Stimulated activated CD8-positive, alpha-beta memory T cell treated with anti-CD3 and anti-CD28 coated beads, Interleukin-2, amount 100 ng/mL, for 48 hours (primary cell): ENCODE measurements around the gene EPYC.
"Not testable (repeated sequence)": the region's sequence is repeated elsewhere in the genome, so short reads cannot be mapped to it uniquely, and the experiment has no call there.

Source experiments
- DNase-seq, 2 donors: peaks; one replicate each; pipeline ENCODE4 v3.0.0-alpha.2; 2020; ENCODE audit warnings: low read depth in 2 of 2

The EPYC gene

GRCh38 chr12:90990611-90991010 is 14.2 kb downstream of the EPYC start:
- no peak for DNase-seq

GRCh38 chr12:90989686-90990111 is 15.1 kb downstream of the EPYC start:
- DNase-seq, result no peak

GRCh38 chr12:90987520-90987919 is 17.3 kb downstream of the EPYC start:
- DNase-seq, result no peak

- no peak for DNase-seq
Measured at GRCh38 chr12:90987101-90987500, 17.7 kb downstream of the EPYC start.

- not testable (repeated sequence) for DNase-seq
Measured at GRCh38 chr12:90985331-90985730, 19.4 kb downstream of the EPYC start.

DNA sequence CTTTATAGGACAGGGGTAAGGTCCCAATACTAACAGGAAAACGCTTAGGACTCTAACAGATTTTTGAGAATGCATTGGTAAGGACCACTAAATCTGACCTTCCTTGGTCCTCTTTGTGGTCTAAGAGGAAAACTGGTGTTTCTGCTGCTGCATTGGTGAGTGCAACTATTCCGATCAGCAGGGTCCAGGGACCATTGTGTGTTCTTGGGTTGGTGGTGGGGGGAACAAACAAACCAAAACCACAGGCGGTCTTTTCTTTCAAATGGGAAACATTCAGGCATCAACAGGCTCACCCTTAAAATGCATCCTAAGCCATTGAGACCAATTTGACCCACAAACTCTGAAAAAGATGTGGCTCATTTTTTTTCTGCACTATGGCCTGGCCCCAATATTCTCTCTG is 20.7 kb downstream of the EPYC start:
- DNase-seq, result no peak

DNA sequence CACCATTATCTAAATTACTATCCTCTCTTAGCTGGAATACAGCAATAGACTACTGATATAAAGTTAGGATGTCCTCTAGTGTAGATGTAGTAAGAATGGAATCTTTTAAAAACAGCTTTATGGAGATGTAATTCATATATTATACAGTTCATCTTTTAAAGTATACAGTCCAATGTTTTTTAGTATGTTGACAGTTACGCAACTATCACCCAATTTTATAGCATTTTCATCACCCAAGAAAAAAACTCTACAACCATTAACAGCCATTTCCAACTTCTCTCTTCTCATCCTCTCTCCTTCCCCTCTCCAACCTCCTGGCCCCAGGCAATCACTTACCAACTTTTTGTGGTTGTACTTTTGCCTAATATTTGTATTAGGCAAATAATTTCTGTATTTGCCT is 22.6 kb downstream of the EPYC start:
- DNase-seq, result no peak

DNA sequence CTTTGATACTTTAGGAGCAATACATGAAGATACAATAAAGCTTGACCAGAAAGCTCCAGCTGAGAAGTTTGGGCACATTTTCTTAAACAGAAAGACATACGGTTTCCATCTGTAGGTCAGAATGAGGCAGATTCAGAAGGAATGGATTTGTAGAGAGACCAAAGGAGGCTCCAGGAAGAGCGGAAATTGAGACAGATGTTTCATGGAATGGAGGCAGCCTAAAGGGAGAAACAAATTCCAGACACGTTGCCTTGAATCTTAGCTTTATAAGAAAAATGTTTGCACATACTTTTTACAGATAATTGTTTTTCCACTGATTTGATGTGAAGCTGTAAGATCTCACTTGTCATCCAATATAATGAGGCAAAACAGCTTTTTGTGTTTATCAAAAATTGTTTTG is 24.8 kb downstream of the EPYC start:
- no peak for DNase-seq

DNA sequence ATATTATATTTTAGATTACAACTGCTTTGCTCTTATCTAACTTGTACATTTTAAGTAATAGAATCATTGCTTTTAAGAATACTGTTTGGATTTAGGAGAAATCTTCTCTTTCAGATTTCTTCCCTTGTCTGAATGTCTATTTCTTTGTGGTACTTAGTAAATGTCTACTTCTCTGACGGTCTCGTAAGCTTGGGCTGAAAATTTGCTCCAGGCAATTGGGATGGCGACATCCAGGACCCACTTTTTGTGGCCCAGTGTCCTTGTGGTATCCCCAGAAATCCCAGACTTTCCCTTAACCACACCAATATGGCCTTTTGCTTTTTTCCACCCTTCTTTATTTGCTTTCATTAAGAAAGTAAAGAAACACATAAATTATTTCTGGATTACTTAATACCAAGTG is 25.8 kb downstream of the EPYC start:
- DNase-seq, result no peak

GRCh38 chr12:90978117-90978770 is 26.5 kb downstream of the EPYC start:
- no peak for DNase-seq

DNA sequence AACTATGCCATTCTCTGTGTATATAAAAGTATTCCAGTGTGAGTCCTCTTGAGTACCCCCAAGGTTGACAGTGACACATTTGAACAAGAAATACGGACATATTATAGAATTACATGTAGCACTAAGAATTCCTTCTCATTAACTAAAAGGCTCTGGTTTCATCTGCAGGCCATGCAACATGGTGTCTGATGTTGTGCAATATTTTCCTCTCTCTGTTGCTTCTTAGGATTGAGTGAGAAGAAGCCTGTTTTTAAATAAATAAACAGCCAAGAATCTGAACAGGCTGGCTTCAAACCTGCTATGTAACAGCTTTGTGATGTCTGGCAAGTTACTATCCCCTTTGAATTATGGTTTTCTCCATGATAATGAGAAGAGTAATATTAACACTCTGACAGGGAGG is 27.5 kb downstream of the EPYC start:
- DNase-seq, result no peak

GRCh38 chr12:90974286-90974685 is 30.5 kb downstream of the EPYC start:
- no peak for DNase-seq

GRCh38 chr12:90972226-90972625 is 32.5 kb downstream of the EPYC start:
- no peak for DNase-seq

- no peak for DNase-seq
Measured at GRCh38 chr12:90970911-90971310, 33.9 kb downstream of the EPYC start.

GRCh38 chr12:90970471-90970870 is 34.3 kb downstream of the EPYC start:
- no peak for DNase-seq

- DNase-seq, result no peak
Measured at GRCh38 chr12:90969851-90970250, 34.9 kb downstream of the EPYC start.

GRCh38 chr12:90969346-90969745 is 35.4 kb downstream of the EPYC start:
- no peak for DNase-seq

GRCh38 chr12:90965204-90965603 is 39.6 kb downstream of the EPYC start:
- no peak for DNase-seq

DNA sequence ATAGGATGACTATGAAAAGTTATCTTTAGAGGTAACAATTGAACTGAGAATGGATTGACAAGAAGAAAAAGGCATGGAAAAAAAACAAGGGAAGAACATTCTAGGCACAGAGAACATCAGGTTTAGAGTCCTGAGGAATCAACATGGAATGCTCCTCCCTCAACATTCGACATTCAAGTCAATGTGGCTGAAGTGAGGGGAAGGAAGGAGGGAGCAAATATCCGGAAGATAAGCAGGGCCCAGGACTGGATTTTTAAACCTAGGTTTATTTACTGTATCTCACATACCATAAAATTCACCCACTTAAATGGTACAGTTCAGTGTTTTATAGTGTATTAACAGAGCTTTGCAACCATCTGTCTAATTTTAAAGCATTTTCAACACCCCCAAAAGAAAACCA is 40.2 kb downstream of the EPYC start:
- no peak for DNase-seq

GRCh38 chr12:90963946-90964345 is 40.8 kb downstream of the EPYC start:
- no peak for DNase-seq

DNA sequence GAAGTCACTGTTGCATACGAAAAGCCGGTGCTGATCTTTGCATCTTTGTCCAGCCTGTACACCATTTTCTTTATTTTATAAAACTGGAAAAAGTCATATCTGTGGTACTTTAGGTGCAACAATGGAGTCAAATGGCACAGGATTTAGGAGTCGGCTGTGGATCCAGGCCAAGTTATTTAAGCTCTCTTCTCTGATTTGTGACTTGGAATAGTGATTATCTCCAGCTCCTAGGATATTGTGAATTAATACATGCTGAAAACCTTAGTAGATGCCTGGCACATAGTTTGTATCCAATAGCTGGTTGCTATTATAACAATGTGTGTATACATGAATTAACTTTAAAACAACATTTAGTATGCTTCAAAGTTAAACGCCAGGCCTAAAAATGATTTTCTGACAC is 43.6 kb downstream of the EPYC start:
- DNase-seq, result no peak

DNA sequence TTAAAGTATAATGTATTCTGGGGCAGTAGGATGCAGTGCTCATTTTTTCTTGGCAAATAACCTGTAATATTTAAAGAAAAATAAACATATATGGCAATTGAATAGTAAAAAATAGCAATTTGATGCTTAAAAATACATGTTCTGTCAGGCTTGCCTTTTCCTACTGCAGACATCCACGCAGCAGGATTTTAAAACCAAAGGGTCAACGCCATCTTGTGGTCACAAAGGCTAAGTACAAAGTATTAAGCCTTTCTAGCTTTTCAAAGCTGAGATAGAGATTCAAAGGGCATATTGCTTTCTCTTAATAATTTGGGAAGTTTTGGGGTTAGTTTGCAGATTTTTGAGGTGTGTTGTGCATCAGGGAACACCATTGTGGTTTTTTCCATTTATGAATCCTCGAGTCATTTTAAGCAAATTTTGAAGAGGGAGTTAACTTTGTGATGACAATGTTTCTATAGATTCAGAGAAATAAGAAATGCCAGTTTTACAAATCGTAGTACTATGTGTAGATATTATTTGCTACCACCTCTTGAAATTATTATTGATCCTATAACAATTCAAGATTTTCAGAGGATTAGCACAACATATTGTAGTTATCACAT is 45.1 kb downstream of the EPYC start:
- DNase-seq, result no peak

GRCh38 chr12:90959032-90959431 is 45.7 kb downstream of the EPYC start:
- no peak for DNase-seq

GRCh38 chr12:90958347-90958746 is 46.4 kb downstream of the EPYC start:
- no peak for DNase-seq
